Suppressor macrophage treated with lipopolysaccharide for 1 hour (primary cell): ENCODE data around the gene RIPK4.
"Not testable (repeated sequence)": the region's sequence is repeated elsewhere in the genome, so short reads cannot be mapped to it uniquely, and the experiment has no call there.

Source experiments
- DNase-seq, 3 donors: peaks; one replicate each; pipeline ENCODE4 v3.0.0-alpha.2; 2020 to 2022

RIPK4 gene

DNA sequence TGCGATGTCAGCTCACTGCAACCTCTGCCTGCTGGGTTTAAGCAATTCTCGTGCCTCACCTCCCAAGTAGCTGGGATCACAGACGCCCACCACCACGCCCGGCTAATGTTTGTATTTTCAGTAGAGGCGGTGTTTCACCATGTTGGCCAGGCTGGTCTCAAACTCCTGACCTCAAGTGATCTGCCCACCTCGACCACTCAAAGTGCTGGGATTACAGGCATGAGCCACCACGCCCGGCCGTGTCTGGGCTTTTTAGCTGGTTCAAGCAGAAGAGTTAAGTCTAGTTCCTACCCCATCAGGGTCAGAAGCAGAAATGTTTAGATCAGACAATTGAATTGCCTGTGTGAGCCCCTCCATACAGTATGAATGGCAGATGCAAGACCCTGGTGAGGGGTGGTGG lies 27.7 kb upstream of the RIPK4 start:
- no peak for DNase-seq

DNA sequence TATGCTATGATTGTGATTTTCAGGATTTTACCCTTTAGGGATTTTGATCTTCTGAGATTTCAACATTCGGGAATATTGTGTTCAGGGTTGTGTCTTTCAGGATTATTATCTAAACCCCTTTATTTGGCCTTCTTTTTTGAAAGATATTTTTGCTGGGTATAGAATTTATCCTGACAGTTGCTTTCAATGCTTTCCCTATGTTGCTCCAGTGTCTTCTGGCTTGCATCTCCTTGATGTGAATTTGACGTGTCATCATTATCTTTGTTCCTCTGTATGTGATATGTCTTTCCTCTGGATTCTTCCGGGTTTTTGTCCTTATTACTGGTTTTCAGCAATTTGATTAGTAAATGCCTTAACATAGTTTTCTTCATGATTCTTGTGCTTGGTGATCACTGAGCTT lies 25.9 kb upstream of the RIPK4 start:
- no peak for DNase-seq

DNA sequence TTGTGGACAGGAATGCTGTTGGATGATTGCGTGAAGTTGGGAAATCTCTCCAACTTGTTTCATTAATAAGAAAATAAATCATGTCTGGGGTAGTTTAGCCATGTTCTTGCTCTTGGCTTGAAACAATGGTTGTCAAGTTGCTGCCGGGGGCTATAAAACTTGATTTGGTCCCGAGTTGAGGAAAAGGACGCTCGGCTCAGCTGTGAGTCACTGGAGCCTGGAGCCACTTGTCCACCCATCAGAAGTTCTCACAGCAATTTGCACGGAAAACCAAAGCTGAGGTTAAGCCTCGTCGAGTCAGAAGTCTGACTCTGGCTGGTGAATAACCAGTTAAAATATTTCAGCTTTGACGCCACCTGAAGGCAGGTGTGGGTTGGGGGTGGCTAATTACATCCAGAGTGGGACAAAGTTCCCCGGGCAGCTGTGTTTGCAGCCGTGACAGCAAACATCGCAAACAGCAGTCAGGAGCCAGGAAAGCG lies 19.7 kb upstream of the RIPK4 start:
- DNase-seq: no peak

- DNase-seq: not testable (repeated sequence)
Measured at GRCh38 chr21:41785262-41785661, 18.4 kb upstream of the RIPK4 start.

DNA sequence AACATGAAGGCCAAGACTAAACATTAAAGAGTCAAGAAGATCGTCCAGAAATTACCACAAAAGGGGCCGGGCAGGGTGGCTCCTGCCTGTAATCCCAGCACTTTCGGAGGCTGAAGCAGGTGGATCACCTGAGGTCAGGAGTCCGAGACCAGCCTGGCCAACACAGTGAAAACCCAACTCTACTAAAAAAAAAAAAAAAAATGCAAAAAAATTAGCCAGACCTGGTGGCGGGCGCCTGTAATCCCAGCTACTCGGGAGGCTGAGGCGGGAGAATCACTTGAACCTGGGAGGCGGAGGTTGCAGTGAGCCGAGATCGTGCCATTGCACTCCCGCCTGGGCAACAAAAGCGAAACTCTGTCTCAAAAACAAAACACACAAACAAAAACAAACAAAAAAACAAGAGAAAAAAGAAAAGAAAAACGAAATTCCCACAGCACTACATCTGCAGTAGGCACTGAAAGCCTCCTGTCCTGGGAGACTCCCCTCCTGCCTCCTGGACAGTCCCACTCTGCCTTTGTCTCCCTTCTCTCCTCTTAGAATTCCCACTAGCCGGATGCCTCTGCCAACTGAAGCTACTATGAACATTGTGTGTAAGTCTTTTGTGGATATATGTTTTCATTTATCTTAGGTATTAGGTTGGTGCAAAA lies 17.7 kb upstream of the RIPK4 start:
- DNase-seq: no peak

DNA sequence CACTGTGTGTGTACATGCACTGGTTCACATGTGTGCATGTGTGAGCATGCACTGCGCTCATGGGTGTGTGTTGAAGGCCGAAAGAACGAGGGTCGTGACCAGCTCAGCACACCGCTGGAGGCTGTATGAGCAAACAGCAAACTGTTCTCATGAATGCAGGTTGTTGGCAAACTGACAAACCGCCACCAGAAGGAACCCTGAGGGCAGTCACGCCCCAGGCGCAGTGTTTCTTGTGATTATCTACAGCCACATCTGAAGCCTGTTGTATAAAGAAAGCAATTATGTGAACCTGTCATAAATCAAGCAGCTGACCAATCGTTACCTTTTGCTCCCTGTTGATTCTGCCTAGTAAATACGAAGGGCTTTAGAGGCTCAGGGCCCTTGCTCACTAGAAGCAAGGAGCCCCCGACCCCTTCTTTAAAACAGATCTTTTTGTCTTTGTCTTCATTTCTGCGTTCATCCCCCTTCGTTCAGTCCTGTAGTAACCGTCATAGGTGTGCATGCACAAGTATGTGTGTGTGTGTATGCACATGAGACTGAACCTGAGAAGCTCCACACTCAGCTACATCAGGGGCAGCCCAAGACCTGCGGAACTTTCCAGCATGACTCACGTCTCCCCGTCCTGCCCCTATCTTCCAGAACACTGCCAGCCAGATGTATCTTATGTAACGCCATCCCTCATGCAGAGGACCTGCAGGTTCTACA lies 16.8 kb upstream of the RIPK4 start:
- no peak for DNase-seq

DNA sequence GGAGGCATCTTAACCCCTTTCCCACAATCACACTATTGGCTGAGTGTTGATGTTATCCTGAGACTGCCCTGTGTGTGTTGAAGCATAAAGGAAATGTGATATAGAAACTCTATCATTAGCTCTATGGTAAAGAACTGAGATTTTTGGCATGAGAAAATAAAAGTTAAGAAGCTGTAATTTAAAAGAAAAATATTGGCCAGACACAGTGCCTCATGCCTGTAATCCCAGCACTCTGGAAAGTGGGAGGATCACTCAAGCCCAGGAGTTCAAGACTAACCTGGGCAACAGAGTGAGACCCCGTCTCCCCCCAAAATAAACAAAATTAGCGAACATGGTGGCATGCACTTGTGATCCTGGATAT lies 14.2 kb upstream of the RIPK4 start:
- no peak for DNase-seq

DNA sequence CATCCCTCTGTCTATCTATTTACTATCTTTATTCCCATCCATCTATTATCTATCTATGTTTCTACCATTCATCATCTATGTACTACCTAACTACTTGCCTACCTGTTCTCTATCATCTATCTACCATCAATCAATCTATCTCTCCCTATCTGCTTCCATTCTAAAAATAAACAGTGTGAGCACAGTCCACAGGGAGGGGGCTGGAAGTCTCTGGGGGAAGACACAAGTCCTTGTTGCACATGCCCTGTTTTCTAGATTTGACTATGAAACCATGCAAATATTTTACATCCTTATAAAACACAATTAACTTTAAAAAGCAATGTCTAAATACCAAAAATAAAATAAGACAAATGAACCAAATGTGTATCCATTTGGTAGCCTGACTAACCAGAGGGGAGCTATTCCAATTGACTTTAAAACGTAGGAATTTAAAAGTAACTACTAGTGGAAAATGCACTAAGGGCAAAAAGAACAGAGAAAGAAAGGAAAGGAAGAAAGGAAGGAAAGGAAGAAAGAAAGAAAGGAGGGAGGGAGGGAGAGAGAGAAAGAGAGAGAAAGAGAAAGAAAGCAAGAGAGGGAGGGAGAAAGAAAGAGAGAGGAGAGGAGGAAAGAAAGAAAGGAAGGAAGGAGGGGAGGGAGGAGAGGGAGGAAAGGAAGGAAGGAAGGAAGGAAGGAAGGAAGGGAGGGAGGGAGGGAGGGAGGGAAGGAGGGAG lies 13.6 kb upstream of the RIPK4 start:
- no peak for DNase-seq

- no peak for DNase-seq
Measured at GRCh38 chr21:41779659-41780058, 12.8 kb upstream of the RIPK4 start.

DNA sequence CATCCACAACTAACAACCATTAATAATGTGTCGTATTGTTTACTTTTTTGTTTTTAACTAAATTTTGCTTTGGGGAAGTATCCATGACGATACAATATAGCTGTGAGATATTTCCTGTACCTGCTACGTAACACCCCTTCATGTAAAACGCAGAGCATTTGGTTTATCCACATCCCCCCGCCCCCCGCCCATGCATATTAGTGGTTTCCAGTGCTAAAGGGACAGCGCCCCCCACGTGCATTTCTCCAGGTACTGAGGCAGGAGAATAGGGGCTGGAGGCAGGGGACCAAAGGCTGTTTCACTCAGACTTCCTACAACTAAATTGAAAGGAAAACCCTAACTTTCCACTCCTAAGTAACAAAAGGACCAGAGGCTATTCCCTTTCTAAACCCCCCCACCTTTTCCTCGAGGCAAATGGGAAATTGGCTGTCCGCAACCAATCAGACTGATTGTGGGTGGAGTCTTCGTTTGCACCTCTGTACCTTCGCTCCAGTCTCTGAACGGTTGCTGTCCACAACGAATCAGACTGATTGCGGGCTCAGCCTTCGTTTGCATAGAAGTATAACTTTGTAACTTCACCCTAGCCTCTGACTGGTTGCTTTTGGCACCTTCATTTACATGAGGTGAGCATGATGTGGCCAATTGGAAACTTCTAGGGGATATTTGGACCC lies 12.2 kb upstream of the RIPK4 start:
- DNase-seq: no peak

DNA sequence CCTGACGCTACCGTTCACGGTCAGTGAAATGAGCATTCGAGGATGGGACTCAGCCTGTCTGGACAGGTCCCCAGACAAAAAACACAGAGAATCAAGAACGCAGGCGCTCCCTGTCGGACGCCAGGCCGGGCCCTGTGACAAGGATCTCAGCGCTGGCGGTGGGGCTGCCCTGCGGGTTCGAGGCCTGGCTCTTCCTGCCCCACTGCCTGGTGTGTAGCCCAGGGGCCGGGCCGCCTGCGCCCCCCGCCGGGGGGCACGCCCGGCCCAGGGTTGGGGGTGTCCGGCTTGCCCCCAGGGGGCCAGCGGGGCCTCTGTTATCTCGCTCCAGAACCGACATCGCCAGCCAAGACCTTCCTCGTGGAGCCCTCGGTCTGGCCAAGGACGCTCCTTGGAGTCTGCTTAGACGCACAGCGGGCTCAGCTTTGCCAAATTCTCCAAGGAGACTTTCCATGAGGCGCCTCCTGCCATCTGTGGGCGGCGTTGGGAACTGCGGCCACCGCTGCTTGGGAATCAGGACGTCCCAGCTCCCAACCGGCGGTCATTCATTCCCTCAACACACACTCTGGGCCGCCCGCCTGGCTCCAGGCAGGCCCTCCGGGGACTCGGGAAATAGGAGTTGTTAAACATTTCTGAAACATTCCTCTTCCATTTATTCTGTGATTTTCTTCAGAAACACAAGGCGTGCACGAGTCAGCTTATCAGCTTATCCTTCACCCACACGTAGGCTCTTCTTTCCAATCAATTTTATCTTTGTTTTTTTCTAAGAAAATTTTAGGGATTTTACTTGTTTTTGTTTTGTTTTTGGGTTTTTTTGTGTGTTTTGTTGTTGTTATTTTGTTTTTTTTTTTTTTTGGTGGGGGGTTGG lies 11.3 kb upstream of the RIPK4 start:
- DNase-seq: peak; percentile 72 to 85 (median 81)

DNA sequence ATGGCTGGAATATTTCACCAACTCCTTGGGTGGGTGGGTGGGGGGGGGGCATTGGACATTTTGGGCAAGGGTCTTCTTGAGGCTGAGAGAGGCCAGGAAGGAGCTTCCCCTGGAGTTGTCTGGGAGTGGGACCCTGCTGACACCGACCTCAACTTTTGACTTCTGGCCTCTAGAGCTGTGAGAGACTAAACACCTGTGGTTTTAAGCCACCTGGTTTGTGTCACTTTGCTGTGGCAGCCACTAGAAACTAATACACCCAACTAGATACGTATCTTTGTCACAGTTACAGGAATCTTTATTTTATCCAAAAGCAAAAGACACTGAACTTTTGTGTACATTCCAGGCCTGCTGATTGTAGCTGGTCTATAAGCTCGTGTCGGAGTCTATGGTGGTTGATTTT lies 9.9 kb upstream of the RIPK4 start:
- DNase-seq: no peak

GRCh38 chr21:41775149-41775472 lies 8.3 kb upstream of the RIPK4 start:
- no peak for DNase-seq

DNA sequence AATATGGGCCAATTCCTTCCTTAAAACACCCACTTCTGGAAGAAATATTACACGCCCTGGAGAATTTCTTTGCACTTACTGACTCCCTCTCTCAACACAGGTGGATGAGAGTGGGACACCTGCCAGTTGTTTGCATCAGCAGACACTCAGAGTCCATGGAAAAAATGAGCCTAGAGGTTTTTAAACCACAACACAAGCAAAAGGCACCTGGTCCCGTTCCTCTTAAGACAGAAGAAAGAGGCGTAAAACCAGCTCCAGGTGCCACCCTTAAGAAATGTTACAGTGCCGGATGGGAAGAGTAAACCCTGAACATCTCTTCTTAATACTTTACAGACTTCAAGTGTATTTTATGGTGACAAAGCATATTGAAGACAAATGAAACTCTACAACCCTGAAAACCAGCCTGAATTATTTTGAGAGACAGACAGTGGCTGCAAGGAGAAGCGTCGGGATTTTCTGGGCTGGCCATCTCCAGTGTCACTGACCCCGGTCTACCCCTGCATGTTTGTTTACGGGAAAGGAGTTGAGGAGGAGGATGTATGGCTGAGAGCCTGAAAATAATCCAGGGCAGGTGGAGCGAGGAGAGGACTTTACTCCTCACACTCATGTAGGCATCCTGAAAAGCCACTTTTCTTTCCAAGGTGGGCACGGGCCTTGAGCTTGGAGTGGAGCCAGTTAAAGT lies 7.8 kb upstream of the RIPK4 start:
- DNase-seq: no peak

DNA sequence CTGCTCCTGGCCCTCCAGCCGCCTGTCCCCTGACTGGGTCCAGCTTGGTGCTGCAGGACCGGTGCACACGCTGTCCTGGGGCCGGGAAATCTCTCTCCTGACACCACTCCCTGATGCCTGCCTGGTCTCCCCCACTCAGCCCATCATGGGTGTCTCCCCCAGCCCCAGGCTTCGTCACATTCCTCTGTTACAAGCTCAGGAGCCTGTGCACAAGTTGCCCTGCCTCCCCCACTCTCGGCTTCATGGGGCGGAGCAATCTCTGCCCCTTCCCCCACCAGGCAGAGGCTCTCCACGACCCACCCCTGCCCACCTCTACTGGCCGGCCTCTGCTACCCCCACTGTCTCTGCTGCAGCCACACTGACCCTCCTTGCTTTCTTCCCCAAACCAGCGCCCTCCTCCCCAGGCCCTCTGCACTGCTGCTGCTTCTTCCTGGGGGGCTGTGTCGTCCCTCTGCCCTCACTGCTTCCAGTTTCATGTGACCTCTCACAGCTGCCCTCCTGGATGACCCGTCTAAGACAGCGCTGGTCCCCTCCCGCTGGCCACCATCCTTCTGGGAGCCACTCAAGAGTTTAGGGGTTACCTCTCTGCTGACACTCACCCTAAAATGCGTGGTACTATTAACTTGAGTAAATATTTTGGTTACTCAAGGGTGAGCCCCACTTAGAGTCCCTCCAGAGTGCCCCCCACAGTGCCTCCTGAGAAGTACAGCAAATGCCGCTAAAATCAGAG lies 5.7 kb upstream of the RIPK4 start:
- DNase-seq: no peak

GRCh38 chr21:41771625-41771945 lies 4.7 kb upstream of the RIPK4 start:
- no peak for DNase-seq

GRCh38 chr21:41770901-41771624 lies 4.2 kb upstream of the RIPK4 start:
- no peak for DNase-seq

DNA sequence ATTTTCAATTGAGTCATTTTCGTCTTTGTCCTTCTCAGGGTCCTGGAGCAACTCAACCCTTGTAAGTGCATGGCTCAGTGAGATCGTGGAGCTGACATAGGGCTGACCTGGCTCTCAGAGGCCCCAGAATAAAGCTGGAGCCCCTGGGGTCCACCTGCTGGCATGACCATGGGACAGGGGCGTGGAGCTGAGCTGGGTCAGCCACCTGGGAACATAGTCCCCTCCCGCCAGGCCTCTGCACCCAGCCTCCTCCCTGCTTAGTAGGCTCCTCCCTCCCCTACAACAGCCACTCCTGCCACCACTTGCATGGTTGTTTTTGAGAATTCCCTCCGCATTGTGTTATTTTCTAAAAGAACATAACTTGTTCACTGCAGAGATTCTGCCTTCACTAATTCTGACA lies 3.1 kb upstream of the RIPK4 start:
- DNase-seq: no peak

GRCh38 chr21:41769521-41769920 lies 2.7 kb upstream of the RIPK4 start:
- no peak for DNase-seq

DNA sequence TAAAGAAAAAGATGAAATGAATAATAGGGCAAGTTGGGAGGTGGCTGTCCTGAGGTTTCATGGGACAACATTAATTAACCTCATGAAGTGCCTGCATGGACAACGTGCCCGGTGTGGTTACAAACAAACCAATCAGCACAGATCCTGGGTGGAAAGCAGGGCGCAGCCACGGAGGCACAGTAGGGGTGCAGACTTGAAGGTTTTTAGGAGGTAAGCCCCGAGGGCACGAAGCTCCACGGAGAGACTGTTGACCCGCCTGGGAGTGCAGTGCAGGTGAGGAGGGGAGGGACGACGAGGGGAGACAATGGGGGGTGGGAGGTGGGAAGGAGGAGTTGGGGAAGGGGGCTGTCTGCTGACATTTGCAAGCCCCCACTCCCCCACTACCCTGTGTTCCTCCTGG lies 2.3 kb upstream of the RIPK4 start:
- DNase-seq: no peak
